SU-DHL-6 (cell line): Measurements from ENCODE around the gene TENT5C.

Source experiments
- H2AFZ ChIP-seq: fragments of 200-600 bp; sonication (generic); 2 replicates; pipeline ENCODE4 v1.6.1; 2014; ENCODE audit warnings: low read depth, mild to moderate bottlenecking, moderate library complexity, mixed read lengths, antibody characterized with exemption, low read length; ENCODE audit not compliant: severe bottlenecking
- H3F3A ChIP-seq: fragments of 200-600 bp; shearing (Covaris generic); 2 replicates; pipeline ENCODE4 v1.6.0; 2016; ENCODE audit warnings: antibody characterized with exemption, mild to moderate bottlenecking; ENCODE audit not compliant: insufficient read depth
- H3K27ac ChIP-seq: fragments of 200-600 bp; sonication (generic); 2 replicates; pipeline ENCODE4 v1.5.1; 2016; ENCODE audit warnings: low read depth, mild to moderate bottlenecking, low read length, moderate library complexity, mixed read lengths
- H3K27me3 ChIP-seq: fragments of 200-600 bp; sonication (generic), shearing (Covaris generic); 2 replicates; pipeline ENCODE4 v1.6.0; 2014; ENCODE audit warnings: mild to moderate bottlenecking, low read length
- H3K36me3 ChIP-seq: fragments of 200-600 bp; sonication (generic); 2 replicates; pipeline ENCODE4 v1.6.1; 2014; ENCODE audit warnings: mild to moderate bottlenecking, low read length, mixed read lengths
- H3K4me2 ChIP-seq: fragments of 300-600, 200-600 bp; shearing (Covaris generic), sonication (generic); 2 replicates; pipeline ENCODE4 v1.6.0; 2014; ENCODE audit warnings: low read length, low read depth, mild to moderate bottlenecking; ENCODE audit not compliant: poor library complexity, severe bottlenecking
- H3K4me3 ChIP-seq: fragments of 200-600 bp; sonication (generic); 2 replicates; pipeline ENCODE4 v1.5.1; 2014; ENCODE audit warnings: antibody characterized with exemption, low read length, mild to moderate bottlenecking, mixed read lengths; ENCODE audit not compliant: insufficient read depth, poor library complexity, severe bottlenecking
- H3K79me2 ChIP-seq: fragments of 200-600 bp; sonication (generic); 2 replicates; pipeline ENCODE4 v1.6.1; 2014; ENCODE audit warnings: mild to moderate bottlenecking, low read length, moderate library complexity; ENCODE audit not compliant: insufficient read depth
- H3K9ac ChIP-seq: fragments of 200-600 bp; sonication (generic); 2 replicates; pipeline ENCODE4 v1.7.0; 2014; ENCODE audit warnings: mild to moderate bottlenecking, low read length
- H3K9me2 ChIP-seq: fragments of 200-600 bp; sonication (generic); replicated peaks from 2 replicates; pipeline ENCODE4 v1.6.1; 2014; ENCODE audit warnings: low read length; ENCODE audit not compliant: insufficient read depth
- H3K9me3 ChIP-seq: fragments of 200-600 bp; sonication (generic); 2 replicates; pipeline ENCODE4 v1.6.1; 2014; ENCODE audit warnings: low read length, mixed read lengths; ENCODE audit not compliant: insufficient read depth
- H4K20me1 ChIP-seq: fragments of 200-600 bp; sonication (generic); 2 replicates; pipeline ENCODE4 v1.6.1; 2014; ENCODE audit warnings: low read depth, mild to moderate bottlenecking, antibody characterized with exemption, low read length, moderate library complexity, mixed read lengths
- CTCF ChIP-seq: fragments of 200-600 bp; sonication (generic); IDR thresholded peaks from one replicate; pipeline ENCODE4 v1.5.1; 2017; ENCODE audit warnings: antibody characterized with exemption, mild to moderate bottlenecking, low read length, moderate library complexity; ENCODE audit not compliant: insufficient read depth, poor library complexity, severe bottlenecking
- EZH2phosphoT487 ChIP-seq: fragments of 200-600 bp; sonication (generic), shearing (Covaris generic); conservative IDR thresholded peaks from 2 replicates; pipeline ENCODE4 v1.6.1; 2018; ENCODE audit warnings: mild to moderate bottlenecking, antibody characterized with exemption, low read length, moderate library complexity, mixed read lengths

Gene TENT5C

GRCh38 chr1:117620440-117620839, 14.6 kb downstream of the TENT5C start:
- H3F3A ChIP-seq = no peaks in the 10 kb centered on the region
- no peaks in the 10 kb centered on the region for H4K20me1 ChIP-seq
- H3K79me2 ChIP-seq = no peaks in the 10 kb centered on the region
- no peaks in the 10 kb centered on the region for H3K9me2 ChIP-seq
- no peak overlapping the region for H3K4me2 ChIP-seq
- no peaks in the 10 kb centered on the region for H3K9me3 ChIP-seq
- H3K36me3 ChIP-seq = no peaks in the 10 kb centered on the region
- no peaks in the 10 kb centered on the region for H3K27me3 ChIP-seq
- H3K9ac ChIP-seq = no peak overlapping the region
- no peak overlapping the region for H3K4me3 ChIP-seq
- H2AFZ ChIP-seq = no peak overlapping the region
- no peak for TF ChIP-seq EZH2phosphoT487
- no peak overlapping the region for H3K27ac ChIP-seq

GRCh38 chr1:117621316-117621715, 15.5 kb downstream of the TENT5C start:
- no peak overlapping the region for H2AFZ ChIP-seq
- no peak for TF ChIP-seq EZH2phosphoT487
- H4K20me1 ChIP-seq = no peaks in the 10 kb centered on the region
- H3K4me2 ChIP-seq = no peak overlapping the region
- no peak overlapping the region for H3K4me3 ChIP-seq
- H3K27ac ChIP-seq = no peak overlapping the region
- H3K27me3 ChIP-seq = no peaks in the 10 kb centered on the region
- H3K9me2 ChIP-seq = no peaks in the 10 kb centered on the region
- no peak overlapping the region for H3K9ac ChIP-seq
- no peaks in the 10 kb centered on the region for H3K9me3 ChIP-seq
- no peaks in the 10 kb centered on the region for H3F3A ChIP-seq
- H3K36me3 ChIP-seq = no peaks in the 10 kb centered on the region
- H3K79me2 ChIP-seq = no peaks in the 10 kb centered on the region

GRCh38 chr1:117622726-117623125, 16.9 kb downstream of the TENT5C start:
- H3K9me3 ChIP-seq = no peaks in the 10 kb centered on the region
- no peaks in the 10 kb centered on the region for H3K36me3 ChIP-seq
- no peaks in the 10 kb centered on the region for H3F3A ChIP-seq
- no peaks in the 10 kb centered on the region for H3K9me2 ChIP-seq
- H3K27me3 ChIP-seq = no peaks in the 10 kb centered on the region
- TF ChIP-seq CTCF (no peak), EZH2phosphoT487 (no peak)
- no peak overlapping the region for H3K27ac ChIP-seq
- no peaks in the 10 kb centered on the region for H3K79me2 ChIP-seq
- H3K9ac ChIP-seq = no peak overlapping the region
- H3K4me3 ChIP-seq = no peak overlapping the region
- H4K20me1 ChIP-seq = no peaks in the 10 kb centered on the region
- H3K4me2 ChIP-seq = no peak overlapping the region
- H2AFZ ChIP-seq = no peak overlapping the region

GRCh38 chr1:117623141-117623540, 17.3 kb downstream of the TENT5C start:
- H3K27ac ChIP-seq = no peak overlapping the region
- H3K4me2 ChIP-seq = no peak overlapping the region
- no peaks in the 10 kb centered on the region for H3K79me2 ChIP-seq
- H3K9me2 ChIP-seq = no peaks in the 10 kb centered on the region
- TF ChIP-seq CTCF (no peak), EZH2phosphoT487 (no peak)
- H3K4me3 ChIP-seq = no peak overlapping the region
- H3K36me3 ChIP-seq = no peaks in the 10 kb centered on the region
- no peak overlapping the region for H2AFZ ChIP-seq
- no peaks in the 10 kb centered on the region for H3K27me3 ChIP-seq
- no peaks in the 10 kb centered on the region for H3K9me3 ChIP-seq
- H3F3A ChIP-seq = no peaks in the 10 kb centered on the region
- H3K9ac ChIP-seq = no peak overlapping the region
- H4K20me1 ChIP-seq = no peaks in the 10 kb centered on the region
